GM12878 (cell line): ENCODE measurements around the gene ADGRE1. TPM values are rescaled to one million over a fixed set of nuclear protein-coding genes. Genes with fewer than 3 reads are reported as not detected.

Source experiments
- ATAC-seq: fragments of 200-7000 bp; cut with Tn5 transposase; 3 replicates; pipeline ENCODE4 v1.9.1; 2020; ENCODE audit warnings: mild to moderate bottlenecking, moderate library complexity
- BruUV-seq: library from RNA; stranded (reverse); fragments of 400-500 nt; replicated peaks from 2 replicates; lab custom pipeline; 2021; lab: Mats Ljungman, UMichigan
- CTCF ChIA-PET: fragments of 300-600 bp; sonication (Branson Sonifier 250); formaldehyde crosslinking; extraction: SDS; loops from one replicate; lab custom pipeline; 2021; ENCODE audit warnings: inconsistent platforms; lab: Yijun Ruan, JAX
- POLR2A ChIA-PET: fragments of 350-600 bp; formaldehyde crosslinking; extraction: SDS; loops from one replicate; lab custom pipeline; 2021; ENCODE audit warnings: inconsistent platforms; lab: Charles Lee
- RAD21 ChIA-PET: fragments of 300-600 bp; sonication (Branson Sonifier 250); formaldehyde crosslinking; loops from one replicate; lab custom pipeline; 2023; ENCODE audit warnings: antibody characterized with exemption; ENCODE audit not compliant: unreplicated experiment; lab: Charles Lee
- SMC1A ChIA-PET: fragments of 300-600 bp; sonication (Branson Sonifier 250); formaldehyde crosslinking; loops from one replicate; lab custom pipeline; 2023; ENCODE audit not compliant: unreplicated experiment, uncharacterized antibody; lab: Charles Lee
- DNase-seq: peaks from one replicate; pipeline ENCODE4 v3.0.0-alpha.2; 2011; ENCODE audit warnings: low read depth, low spot score
- FAIRE-seq: peaks from 3 replicates; lab custom pipeline; 2011; peaks lifted over from hg19 to GRCh38; lab: Jason Lieb, UNC
- H2AFZ ChIP-seq: 2 replicates; pipeline ENCODE4 v1.6.0; 2011; ENCODE audit warnings: low read depth, low read length, control low read depth; ENCODE audit not compliant: control insufficient read depth
- H3K27ac ChIP-seq: 2 replicates; pipeline ENCODE4 v1.5.1; 2011; ENCODE audit warnings: control low read depth; ENCODE audit not compliant: control insufficient read depth, insufficient read depth
- H3K27me3 ChIP-seq, 2 experiments: replicated peaks in 1 of 2; 2 replicates each; pipeline versions ENCODE4 v1.6.0 to v1.6.1; 2011; ENCODE audit warnings: low read length in 1 of 2; ENCODE audit not compliant: control insufficient read depth in 2 of 2, insufficient read depth in 2 of 2
- H3K36me3 ChIP-seq, 2 experiments: 2 replicates each; pipeline ENCODE4 v1.5.1; 2011; ENCODE audit warnings: low read length in 1 of 2; ENCODE audit not compliant: control insufficient read depth in 2 of 2, insufficient read depth in 2 of 2
- H3K4me1 ChIP-seq: 2 replicates; pipeline ENCODE4 v1.6.1; 2011; ENCODE audit warnings: mild to moderate bottlenecking, low read length, moderate library complexity, mixed read lengths; ENCODE audit not compliant: control insufficient read depth, insufficient read depth
- H3K4me2 ChIP-seq: 2 replicates; pipeline ENCODE4 v1.6.0; 2011; ENCODE audit warnings: control low read depth; ENCODE audit not compliant: control insufficient read depth, insufficient read depth
- H3K4me3 ChIP-seq: fragments of 200-600 bp; sonication (generic); 2 replicates; pipeline ENCODE4 v1.5.1; 2016
- H3K79me2 ChIP-seq: 2 replicates; pipeline ENCODE4 v1.6.0; 2011; ENCODE audit warnings: low read length; ENCODE audit not compliant: control insufficient read depth, insufficient read depth
- H3K9ac ChIP-seq: 2 replicates; pipeline ENCODE4 v1.8.0; 2011; ENCODE audit warnings: low read length, control low read depth, mixed read lengths; ENCODE audit not compliant: control insufficient read depth, insufficient read depth
- H3K9me3 ChIP-seq: replicated peaks from 3 replicates; pipeline ENCODE4 v1.5.1; 2011; ENCODE audit warnings: mild to moderate bottlenecking, low read length; ENCODE audit not compliant: control insufficient read depth, insufficient read depth
- H4K20me1 ChIP-seq: 2 replicates; pipeline ENCODE4 v1.6.0; 2011; ENCODE audit not compliant: control insufficient read depth, insufficient read depth
- E2F8 ChIP-seq: fragments of 450-650 bp; IDR thresholded peaks from 2 replicates; pipeline ENCODE4 v1.6.1; 2018; ENCODE audit warnings: mild to moderate bottlenecking, low read depth, moderate library complexity; ENCODE audit not compliant: partially characterized antibody
- NBN ChIP-seq: fragments of 450-650 bp; IDR thresholded peaks from 2 replicates; pipeline ENCODE4 v1.6.1; 2016
- SPI1 ChIP-seq: IDR thresholded peaks from 2 replicates; pipeline ENCODE4 v1.6.1; 2011; ENCODE audit warnings: low read depth, mild to moderate bottlenecking, low read length, moderate library complexity, borderline replicate concordance; ENCODE audit not compliant: insufficient read depth
- TCF3 ChIP-seq: IDR thresholded peaks from 2 replicates; pipeline ENCODE4 v1.6.1; 2012; ENCODE audit warnings: low read depth, mild to moderate bottlenecking, low read length, borderline replicate concordance; ENCODE audit not compliant: insufficient read depth
- USF2 ChIP-seq: IDR thresholded peaks from 2 replicates; pipeline ENCODE4 v1.6.1; 2011; ENCODE audit warnings: low read depth, low read length, improper control_type of control experiment, borderline replicate concordance
- YBX1 ChIP-seq: fragments of 450-650 bp; IDR thresholded peaks from 2 replicates; pipeline ENCODE4 v1.6.1; 2016; ENCODE audit warnings: antibody characterized with exemption
- ZBED1 ChIP-seq: IDR thresholded peaks from 2 replicates; pipeline ENCODE4 v1.6.1; 2016; ENCODE audit warnings: borderline replicate concordance
- ZNF24 ChIP-seq: fragments of 450-650 bp; IDR thresholded peaks from 2 replicates; pipeline ENCODE4 v1.6.1; 2017; ENCODE audit warnings: antibody characterized with exemption, mild to moderate bottlenecking
- ZSCAN29 ChIP-seq: fragments of 450-650 bp; IDR thresholded peaks from 2 replicates; pipeline ENCODE4 v1.6.1; 2017; ENCODE audit warnings: mild to moderate bottlenecking, moderate library complexity
- WGBS: methylation state at CpG from one replicate; pipeline ENCODE4 v1.1.6; 2016; ENCODE audit warnings: low lambda C conversion rate; ENCODE audit not compliant: insufficient replicate concordance, insufficient coverage; ENCODE audit errors: missing lambda C conversion rate; 5-methylcytosine and 5-hydroxymethylcytosine counted together
- in situ Hi-C: fragments of 300-500 bp; cut with MboI; formaldehyde crosslinking; loops from 9 replicates; pipeline ENCODE4 v1.14.3; 2018; ENCODE audit warnings: mixed read lengths
- intact Hi-C: fragments of 100-400 bp; cut with micrococcal nuclease; formaldehyde crosslinking; loops from one replicate; pipeline ENCODE4 v1.14.2; 2022; ENCODE audit not compliant: unreplicated experiment
- polyA plus RNA-seq, 11 experiments: library from polyadenylated mRNA; depleted of rRNA in 4 of 11; unstranded in 6 of 11; stranded (reverse) in 5 of 11; fragments of >200 nt; fragmentation: Nextera tagmentation in 4 of 11; fragmentation: Illumina TruSeq in 1 of 11; extraction: Ambion mirVana in 4 of 11; extraction: Trizol in 1 of 11; gene quantifications; 1 replicate in 1 of 11; 2 replicates in 10 of 11; pipeline versions ENCODE4 v1.2.1 to v1.2.3, GENCODE V29; 2011 to 2016; ENCODE audit warnings: inconsistent platforms in 2 of 11, missing spikeins in 2 of 11, low read depth in 1 of 11
- total RNA-seq, 4 experiments: library from RNA; depleted of rRNA in 3 of 4; stranded (reverse); fragments of >200 nt in 3 of 4; fragmentation: Illumina TruSeq in 1 of 4; extraction: Trizol in 1 of 4; gene quantifications; 2 replicates each; pipeline versions ENCODE4 v1.2.1 to v1.2.3, GENCODE V29; 2013 to 2021

ADGRE1 gene
- total and polyA plus RNA-seq, 10 of the 15 experiments (the other 5 are each of a cell fraction or from before 2014, with no cell fraction given) = 7.9 to 35.7 (median 9.9) TPM

GRCh38 chr19:6876748-6877147 lies 10.6 kb upstream of the ADGRE1 start:
- DNase-seq (no peak), ATAC-seq (no peak), FAIRE-seq (no peak)
- in situ Hi-C loops = no loop called here
- H3K4me3 ChIP-seq = no peak overlapping the region
- H2AFZ ChIP-seq = no peak overlapping the region
- H3K9me3 ChIP-seq = no peaks in the 10 kb centered on the region; the same call in 2 of the 3 replicates
- no peaks in the 10 kb centered on the region for H4K20me1 ChIP-seq
- POLR2A ChIA-PET = no interaction called here
- no peak overlapping the region for H3K27ac ChIP-seq
- RAD21 ChIA-PET = no interaction called here
- TF ChIP-seq YBX1 (no peak), ZBED1 (no peak), ZSCAN29 (no peak), NBN (no peak), SPI1 (no peak), USF2 (no peak), ZNF24 (no peak), TCF3 (no peak), E2F8 (no peak)
- WGBS = 25% methylated on average over 7 of the region's 7 CpGs
- H3K27me3 ChIP-seq = no peaks in the 10 kb centered on the region; a peak in 2 of 4 replicates
- H3K9ac ChIP-seq = no peak overlapping the region
- CTCF ChIA-PET = interaction anchor here (0.6 to 1.4 kb wide), 3 partner anchors 10 to 705 kb away, joined by 3 to 5 read pairs (median 4); no protein-coding TSS in a partner anchor
- H3K4me2 ChIP-seq = no peak overlapping the region
- no peaks in the 10 kb centered on the region for H3K4me1 ChIP-seq
- H3K36me3 ChIP-seq = no peaks in the 10 kb centered on the region
- intact Hi-C loops = no loop called here
- SMC1A ChIA-PET = interaction anchor here (0.8 to 1.6 kb wide), 3 partner anchors 13 to 875 kb away, joined by 3 to 5 read pairs (median 4); no protein-coding TSS in a partner anchor
- no peaks in the 10 kb centered on the region for H3K79me2 ChIP-seq
- no TSS peak for BruUV-seq
